ENCODE measurements around the gene EXOC3.

EXOC3 gene

GRCh38 chr5:423626-424261 lies 19.2 kb upstream of the EXOC3 start:
- Histone ChIP-seq H3K9ac (no peak overlapping the region), H3K27me3 (ENCODE audit: insufficient read depth, low read depth) (no peaks in the 10 kb centered on the region), H4K20me1 (ENCODE audit: insufficient read depth) (no peaks in the 10 kb centered on the region), H3K27ac (no peak overlapping the region), H2AFZ (ENCODE audit: low read depth) (no peak overlapping the region), H3K4me1 (ENCODE audit: low read depth, poor library complexity, severe bottlenecking) (peaks cover 11% of the 10 kb centered on the region), H3K79me2 (ENCODE audit: insufficient read depth, low read depth) (no peaks in the 10 kb centered on the region), H3K4me2 (no peak overlapping the region), H3K36me3 (ENCODE audit: insufficient read depth) (no peaks in the 10 kb centered on the region), H3K4me3 (IDR thresholded peaks at IDR 0.05; ENCODE audit: insufficient read depth, low read depth, low read length) (no peak overlapping the region)
- no peak for TF ChIP-seq CTCF (conservative IDR thresholded peaks at IDR 0.05; ENCODE audit: low read depth, low read length)

GRCh38 chr5:424301-425110 lies 18.5 kb upstream of the EXOC3 start:
- no peaks in the 10 kb centered on the region for H3K27me3 ChIP-seq (ENCODE audit: insufficient read depth, low read depth)
- no peaks in the 10 kb centered on the region for H4K20me1 ChIP-seq (ENCODE audit: insufficient read depth)
- H3K4me3 ChIP-seq (IDR thresholded peaks at IDR 0.05; ENCODE audit: insufficient read depth, low read depth, low read length): no peak overlapping the region
- H3K4me1 ChIP-seq (ENCODE audit: low read depth, poor library complexity, severe bottlenecking): peaks cover 11% of the 10 kb centered on the region
- H3K9ac ChIP-seq: no peak overlapping the region; the same call in 1 of the 2 replicates
- H3K4me2 ChIP-seq: peak overlapping the region; percentile 19; the same call in 1 of the 2 replicates
- TF ChIP-seq CTCF (conservative IDR thresholded peaks at IDR 0.05; ENCODE audit: low read depth, low read length): no peak
- no peaks in the 10 kb centered on the region for H3K36me3 ChIP-seq (ENCODE audit: insufficient read depth)
- no peaks in the 10 kb centered on the region for H3K79me2 ChIP-seq (ENCODE audit: insufficient read depth, low read depth)
- H3K27ac ChIP-seq: peak overlapping the region; percentile 30; the same call in 1 of the 2 replicates
- H2AFZ ChIP-seq (ENCODE audit: low read depth): peak overlapping the region; percentile 26; the same call in 1 of the 2 replicates

- no peak overlapping the region for H3K9ac ChIP-seq
- H3K79me2 ChIP-seq (ENCODE audit: insufficient read depth, low read depth): no peaks in the 10 kb centered on the region
- no peaks in the 10 kb centered on the region for H3K36me3 ChIP-seq (ENCODE audit: insufficient read depth)
- H4K20me1 ChIP-seq (ENCODE audit: insufficient read depth): no peaks in the 10 kb centered on the region
- no peak overlapping the region for H3K4me2 ChIP-seq
- H2AFZ ChIP-seq (ENCODE audit: low read depth): no peak overlapping the region
- no peak for TF ChIP-seq CTCF (conservative IDR thresholded peaks at IDR 0.05; ENCODE audit: low read depth, low read length)
- H3K4me1 ChIP-seq (ENCODE audit: low read depth, poor library complexity, severe bottlenecking): peaks cover 11% of the 10 kb centered on the region
- no peak overlapping the region for H3K27ac ChIP-seq
- no peak overlapping the region for H3K4me3 ChIP-seq (IDR thresholded peaks at IDR 0.05; ENCODE audit: insufficient read depth, low read depth, low read length)
- H3K27me3 ChIP-seq (ENCODE audit: insufficient read depth, low read depth): no peaks in the 10 kb centered on the region
Measured at GRCh38 chr5:425714-426113, 17.3 kb upstream of the EXOC3 start.

GRCh38 chr5:426392-426976 lies 16.5 kb upstream of the EXOC3 start:
- Histone ChIP-seq H3K27ac (no peak overlapping the region), H3K27me3 (ENCODE audit: insufficient read depth, low read depth) (no peaks in the 10 kb centered on the region), H3K36me3 (ENCODE audit: insufficient read depth) (no peaks in the 10 kb centered on the region), H3K9ac (no peak overlapping the region), H4K20me1 (ENCODE audit: insufficient read depth) (no peaks in the 10 kb centered on the region), H2AFZ (ENCODE audit: low read depth) (no peak overlapping the region), H3K4me3 (IDR thresholded peaks at IDR 0.05; ENCODE audit: insufficient read depth, low read depth, low read length) (no peak overlapping the region), H3K4me1 (ENCODE audit: low read depth, poor library complexity, severe bottlenecking) (peaks cover 11% of the 10 kb centered on the region), H3K79me2 (ENCODE audit: insufficient read depth, low read depth) (no peaks in the 10 kb centered on the region), H3K4me2 (no peak overlapping the region)
- TF ChIP-seq CTCF (conservative IDR thresholded peaks at IDR 0.05; ENCODE audit: low read depth, low read length): no peak
